ENCODE data around the gene PRPSAP1.

DNA sequence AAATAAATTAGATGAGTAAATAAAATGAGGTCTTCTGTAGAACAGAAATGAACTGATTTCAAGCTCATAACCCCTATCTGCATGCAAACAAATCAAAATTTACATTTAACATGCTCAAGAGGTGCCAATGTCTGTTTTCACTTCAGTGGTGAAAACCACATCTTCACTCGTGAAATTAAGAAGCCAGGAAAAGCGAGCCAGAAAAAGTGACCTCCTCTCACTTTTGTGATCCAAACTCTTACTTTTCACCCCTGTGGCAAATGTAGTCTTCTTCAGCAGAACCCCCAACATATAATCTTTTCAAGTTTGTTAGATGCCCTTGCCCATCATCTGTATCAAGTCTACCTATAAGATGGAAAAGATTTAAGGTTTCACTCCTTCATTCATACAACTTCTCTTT lies 36.2 kb downstream of the PRPSAP1 start:
- TF ChIP-seq, protein P1, sequence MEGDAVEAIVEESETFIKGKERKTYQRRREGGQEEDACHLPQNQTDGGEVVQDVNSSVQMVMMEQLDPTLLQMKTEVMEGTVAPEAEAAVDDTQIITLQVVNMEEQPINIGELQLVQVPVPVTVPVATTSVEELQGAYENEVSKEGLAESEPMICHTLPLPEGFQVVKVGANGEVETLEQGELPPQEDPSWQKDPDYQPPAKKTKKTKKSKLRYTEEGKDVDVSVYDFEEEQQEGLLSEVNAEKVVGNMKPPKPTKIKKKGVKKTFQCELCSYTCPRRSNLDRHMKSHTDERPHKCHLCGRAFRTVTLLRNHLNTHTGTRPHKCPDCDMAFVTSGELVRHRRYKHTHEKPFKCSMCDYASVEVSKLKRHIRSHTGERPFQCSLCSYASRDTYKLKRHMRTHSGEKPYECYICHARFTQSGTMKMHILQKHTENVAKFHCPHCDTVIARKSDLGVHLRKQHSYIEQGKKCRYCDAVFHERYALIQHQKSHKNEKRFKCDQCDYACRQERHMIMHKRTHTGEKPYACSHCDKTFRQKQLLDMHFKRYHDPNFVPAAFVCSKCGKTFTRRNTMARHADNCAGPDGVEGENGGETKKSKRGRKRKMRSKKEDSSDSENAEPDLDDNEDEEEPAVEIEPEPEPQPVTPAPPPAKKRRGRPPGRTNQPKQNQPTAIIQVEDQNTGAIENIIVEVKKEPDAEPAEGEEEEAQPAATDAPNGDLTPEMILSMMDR (IDR thresholded peaks at IDR 0.05) = no peak
- TF ChIP-seq POLR2AphosphoS5 (IDR thresholded peaks at IDR 0.05) (no peak), POLR2A (IDR thresholded peaks at IDR 0.05) (no peak)

Measured in upper lobe of left lung (tissue), 4 donors.